IPS-18a (cell line): ENCODE results near the gene ATP1B1.
"Not testable (repeated sequence)": the region's sequence is repeated elsewhere in the genome, so short reads cannot be mapped to it uniquely, and the experiment has no call there.

Experiments used
- H3K27ac ChIP-seq: one replicate; pipeline ENCODE4 v1.5.1; 2013; ENCODE audit warnings: low read length
- H3K27me3 ChIP-seq: one replicate; pipeline ENCODE4 v1.6.1; 2013; ENCODE audit warnings: mild to moderate bottlenecking, low read length; ENCODE audit not compliant: control insufficient read depth, insufficient read depth
- H3K36me3 ChIP-seq: one replicate; pipeline ENCODE4 v1.6.1; 2013; ENCODE audit warnings: low read depth, low read length; ENCODE audit not compliant: control insufficient read depth
- H3K4me1 ChIP-seq: one replicate; pipeline ENCODE4 v1.6.1; 2013; ENCODE audit warnings: low read depth, low read length; ENCODE audit not compliant: control insufficient read depth
- H3K4me3 ChIP-seq: one replicate; pipeline ENCODE4 v1.5.1; 2013; ENCODE audit warnings: low read length
- H3K9ac ChIP-seq: one replicate; pipeline ENCODE4 v1.6.1; 2013; ENCODE audit warnings: mild to moderate bottlenecking, low read length, moderate library complexity
- H3K9me3 ChIP-seq: one replicate; pipeline ENCODE4 v1.6.1; 2013; ENCODE audit warnings: low read depth, low read length; ENCODE audit not compliant: control insufficient read depth

The ATP1B1 gene

GRCh38 chr1:169148472-169149252, 42.2 kb downstream of the ATP1B1 start:
- H3K9ac ChIP-seq, result no peak overlapping the region
- H3K4me3 ChIP-seq, result no peak overlapping the region
- no peaks in the 10 kb centered on the region for H3K9me3 ChIP-seq
- peaks cover 4% of the 10 kb centered on the region for H3K4me1 ChIP-seq
- no peaks in the 10 kb centered on the region for H3K27me3 ChIP-seq
- H3K27ac ChIP-seq, result no peak overlapping the region
- H3K36me3 ChIP-seq, result no peaks in the 10 kb centered on the region

DNA sequence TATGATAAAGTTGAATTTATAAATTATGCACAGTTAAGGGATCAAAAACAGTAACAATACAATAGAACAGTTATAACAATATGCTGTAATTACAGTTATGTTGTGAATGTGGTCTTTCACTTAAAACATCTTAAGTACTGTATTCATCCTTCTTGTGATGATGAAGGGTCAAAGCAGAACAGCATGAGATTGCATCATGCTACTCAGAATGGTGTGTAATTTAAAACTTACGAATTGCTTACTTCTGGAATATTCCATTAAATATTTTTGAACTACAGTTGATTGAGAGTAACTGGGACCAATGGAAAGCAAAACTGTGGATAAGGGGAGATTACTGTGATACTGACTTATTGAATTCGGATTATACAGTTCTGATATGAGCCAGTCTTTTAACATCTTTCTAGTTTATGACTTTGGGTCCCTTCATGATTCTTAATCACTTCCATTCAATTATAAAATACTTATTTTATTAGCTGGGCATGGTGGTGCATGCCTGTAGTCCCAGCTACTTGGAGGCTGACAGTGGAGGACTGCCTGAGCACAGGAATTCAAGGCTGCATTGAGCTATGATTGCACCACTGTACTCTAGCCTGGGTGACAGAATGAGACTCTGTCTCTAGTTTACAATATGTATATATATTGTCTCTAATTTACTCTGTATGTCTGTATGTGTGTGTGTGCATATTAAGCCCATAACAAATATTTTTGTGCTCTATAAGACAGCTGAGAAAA, 43.2 kb downstream of the ATP1B1 start:
- Histone ChIP-seq H3K27me3 (no peaks in the 10 kb centered on the region), H3K27ac (no peak overlapping the region), H3K4me3 (no peak overlapping the region), H3K9ac (no peak overlapping the region), H3K4me1 (peaks cover 4% of the 10 kb centered on the region), H3K9me3 (no peaks in the 10 kb centered on the region), H3K36me3 (no peaks in the 10 kb centered on the region)

GRCh38 chr1:169150641-169151337, 44.3 kb downstream of the ATP1B1 start:
- no peaks in the 10 kb centered on the region for H3K9me3 ChIP-seq
- H3K27ac ChIP-seq, result no peak overlapping the region
- H3K36me3 ChIP-seq, result no peaks in the 10 kb centered on the region
- H3K27me3 ChIP-seq, result no peaks in the 10 kb centered on the region
- no peak overlapping the region for H3K9ac ChIP-seq
- H3K4me3 ChIP-seq, result no peak overlapping the region
- H3K4me1 ChIP-seq, result peaks cover 4% of the 10 kb centered on the region

DNA sequence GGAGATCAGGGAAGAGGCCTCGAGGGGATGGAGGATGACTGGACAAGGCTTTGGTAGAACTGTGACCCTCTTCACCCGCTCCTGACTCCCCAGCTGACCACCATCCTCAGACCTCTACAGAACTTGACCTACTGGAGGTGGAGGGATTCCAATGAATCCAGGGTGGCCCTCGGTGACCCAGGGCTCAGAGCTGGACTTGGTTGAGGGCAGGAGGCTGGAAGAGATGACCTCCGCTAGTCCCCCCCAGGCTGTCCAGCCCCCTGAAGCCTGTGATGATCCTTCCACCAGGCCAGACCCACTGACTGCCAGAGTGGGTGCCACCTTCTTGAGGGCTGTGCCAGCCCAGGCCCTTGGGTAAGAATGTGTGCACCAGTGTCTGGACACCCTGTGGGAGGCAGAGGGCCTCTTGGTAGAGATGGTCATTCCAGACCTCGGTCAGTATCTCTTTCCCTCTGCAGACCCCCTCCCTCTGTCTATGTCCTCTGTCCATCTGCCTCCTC, 44.9 kb downstream of the ATP1B1 start:
- Histone ChIP-seq H3K9me3 (no peaks in the 10 kb centered on the region), H3K27me3 (no peaks in the 10 kb centered on the region), H3K9ac (no peak overlapping the region), H3K36me3 (no peaks in the 10 kb centered on the region), H3K27ac (no peak overlapping the region), H3K4me1 (peaks cover 4% of the 10 kb centered on the region), H3K4me3 (no peak overlapping the region)

DNA sequence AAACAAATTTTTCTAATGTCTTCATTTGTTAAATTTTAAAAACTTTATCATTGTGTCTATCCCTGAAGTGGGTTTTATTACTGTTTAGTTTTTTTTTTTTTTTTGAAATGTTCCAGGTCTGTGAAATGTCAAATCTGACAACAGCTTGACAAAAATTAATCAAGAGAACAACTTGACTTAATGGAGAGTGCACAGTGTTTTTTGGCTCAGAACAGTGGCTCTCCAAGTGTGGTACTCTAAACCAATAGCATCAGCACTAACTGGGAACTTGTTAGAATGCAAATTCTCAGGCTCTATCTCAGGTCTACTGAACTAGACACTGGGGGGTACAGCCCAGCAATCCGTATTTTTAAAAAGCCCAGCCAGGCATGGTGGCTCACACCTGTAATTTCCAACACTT, 49.2 kb downstream of the ATP1B1 start:
- H3K4me3 ChIP-seq, result no peak overlapping the region
- H3K27me3 ChIP-seq, result no peaks in the 10 kb centered on the region
- no peaks in the 10 kb centered on the region for H3K36me3 ChIP-seq
- H3K4me1 ChIP-seq, result peaks cover 7% of the 10 kb centered on the region
- H3K9ac ChIP-seq, result no peak overlapping the region
- H3K9me3 ChIP-seq, result no peaks in the 10 kb centered on the region
- no peak overlapping the region for H3K27ac ChIP-seq

GRCh38 chr1:169156580-169156979, 50.1 kb downstream of the ATP1B1 start:
- H3K9ac ChIP-seq, result no peak overlapping the region
- H3K27me3 ChIP-seq, result no peaks in the 10 kb centered on the region
- no peaks in the 10 kb centered on the region for H3K36me3 ChIP-seq
- H3K4me1 ChIP-seq, result peaks cover 7% of the 10 kb centered on the region
- H3K9me3 ChIP-seq, result no peaks in the 10 kb centered on the region
- H3K27ac ChIP-seq, result no peak overlapping the region
- H3K4me3 ChIP-seq, result no peak overlapping the region

DNA sequence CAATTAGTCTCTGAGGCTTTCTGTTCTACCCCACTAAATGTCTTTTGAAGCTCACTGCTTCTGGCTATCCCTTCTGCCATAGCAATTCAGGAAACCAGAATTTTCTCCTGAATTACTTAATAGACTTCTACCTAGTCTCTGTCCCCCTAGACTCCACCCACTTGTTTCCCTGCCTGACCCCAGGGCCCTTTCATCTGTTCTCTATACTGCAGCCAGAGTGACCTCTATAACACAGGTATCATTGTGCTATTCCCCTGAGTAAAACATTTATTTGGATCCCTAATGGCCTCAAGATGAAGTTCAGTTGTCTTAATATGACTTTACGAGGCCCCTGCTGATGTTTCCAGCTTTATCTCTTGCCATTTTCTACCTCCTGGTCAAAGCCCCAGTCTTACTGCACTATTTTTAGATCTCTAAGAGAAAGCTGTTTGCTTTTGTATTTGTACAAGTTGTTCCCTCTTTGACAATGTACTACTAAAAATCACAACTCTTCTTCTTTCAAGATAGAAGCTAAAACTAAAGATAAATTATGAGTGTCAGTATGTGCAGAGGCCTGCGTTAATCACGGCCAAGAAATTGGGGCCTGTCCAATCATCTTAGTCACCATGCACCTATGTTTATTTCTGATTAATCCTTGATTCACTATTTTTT, 54.5 kb downstream of the ATP1B1 start:
- Histone ChIP-seq H3K9me3 (no peaks in the 10 kb centered on the region), H3K27me3 (no peaks in the 10 kb centered on the region), H3K36me3 (no peaks in the 10 kb centered on the region), H3K4me3 (no peak overlapping the region), H3K9ac (no peak overlapping the region), H3K27ac (no peak overlapping the region), H3K4me1 (peaks cover 7% of the 10 kb centered on the region)

- no peak overlapping the region for H3K4me3 ChIP-seq
- H3K9me3 ChIP-seq, result no peaks in the 10 kb centered on the region
- H3K27me3 ChIP-seq, result no peaks in the 10 kb centered on the region
- no peak overlapping the region for H3K9ac ChIP-seq
- H3K4me1 ChIP-seq, result peaks cover 7% of the 10 kb centered on the region
- H3K36me3 ChIP-seq, result no peaks in the 10 kb centered on the region
- no peak overlapping the region for H3K27ac ChIP-seq
Measured at GRCh38 chr1:169161496-169162194, 55.2 kb downstream of the ATP1B1 start.

GRCh38 chr1:169163059-169163458, 56.6 kb downstream of the ATP1B1 start:
- no peaks in the 10 kb centered on the region for H3K27me3 ChIP-seq
- no peak overlapping the region for H3K9ac ChIP-seq
- no peak overlapping the region for H3K4me3 ChIP-seq
- H3K27ac ChIP-seq, result no peak overlapping the region
- H3K9me3 ChIP-seq, result no peaks in the 10 kb centered on the region
- peaks cover 7% of the 10 kb centered on the region for H3K4me1 ChIP-seq
- no peaks in the 10 kb centered on the region for H3K36me3 ChIP-seq

GRCh38 chr1:169175461-169175860, 69.0 kb downstream of the ATP1B1 start:
- Histone ChIP-seq H3K9ac (no peak overlapping the region), H3K9me3 (no peaks in the 10 kb centered on the region), H3K36me3 (no peaks in the 10 kb centered on the region), H3K27ac (no peak overlapping the region), H3K4me1 (no peaks in the 10 kb centered on the region), H3K27me3 (no peaks in the 10 kb centered on the region), H3K4me3 (no peak overlapping the region)

DNA sequence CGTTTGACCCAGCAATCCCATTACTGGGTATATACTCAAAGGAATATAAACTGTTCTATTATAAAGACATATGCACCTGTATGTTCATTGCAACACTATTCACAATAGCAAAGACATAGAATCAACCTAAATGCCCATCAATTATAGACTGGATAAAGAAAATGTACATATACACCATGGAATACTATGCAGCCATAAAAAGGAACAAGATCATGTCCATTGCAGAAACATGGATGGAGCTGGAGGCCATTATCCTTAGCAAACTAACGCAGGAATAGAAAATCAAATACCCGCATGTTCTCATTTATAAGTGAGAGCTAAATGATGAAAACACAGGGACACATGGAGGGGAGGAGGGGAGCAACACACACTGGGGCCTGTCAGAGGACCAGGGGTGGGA, 72.9 kb downstream of the ATP1B1 start:
- H3K9me3 ChIP-seq, H3K4me1 ChIP-seq, H3K36me3 ChIP-seq, H3K9ac ChIP-seq, H3K27me3 ChIP-seq, H3K27ac ChIP-seq, H3K4me3 ChIP-seq: not testable (repeated sequence)
